ENCODE results near the gene NRXN3.

Gene NRXN3

GRCh38 chr14:79783041-79783440 lies 1612.9 kb downstream of the NRXN3 start:
- Histone ChIP-seq H3K9me3 (ENCODE audit: control insufficient read depth, low read length) (no peaks in the 10 kb centered on the region), H3K36me3 (ENCODE audit: control insufficient read depth, insufficient read depth, low read length) (no peaks in the 10 kb centered on the region), H3K4me1 (ENCODE audit: control insufficient read depth, insufficient read depth, low read length, poor library complexity, severe bottlenecking) (no peaks in the 10 kb centered on the region), H3K4me3 (ENCODE audit: extremely low read depth, insufficient read depth, low read length, poor library complexity, severe bottlenecking) (no peak overlapping the region), H3K27ac (ENCODE audit: low read depth, low read length, severe bottlenecking) (no peak overlapping the region)
- 87 to 94% methylated on average over 3 to 4 of the region's 4 CpGs for WGBS, 2 experiments (ENCODE audit: insufficient coverage in 2 of 2)

DNA sequence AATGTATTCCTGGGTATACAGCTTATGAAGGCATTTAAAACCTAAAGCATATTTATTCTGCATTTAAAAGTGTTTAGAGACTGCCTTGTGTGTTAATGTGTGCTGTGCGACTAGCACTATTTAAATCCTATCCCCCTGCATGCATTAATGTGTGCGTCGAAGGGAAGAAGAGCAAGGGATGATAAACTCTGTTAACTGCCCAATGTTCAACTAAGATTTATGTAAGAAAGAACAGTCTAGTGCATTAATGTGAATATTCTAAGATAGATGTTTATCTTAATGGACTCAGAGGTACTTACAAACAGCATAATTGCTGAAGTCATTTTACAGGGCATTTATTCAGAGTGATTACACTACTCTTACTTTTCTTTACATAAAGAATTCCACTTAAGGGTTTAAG lies 1616.3 kb downstream of the NRXN3 start:
- Histone ChIP-seq H3K4me1 (ENCODE audit: control insufficient read depth, insufficient read depth, low read length, poor library complexity, severe bottlenecking) (no peaks in the 10 kb centered on the region), H3K4me3 (ENCODE audit: extremely low read depth, insufficient read depth, low read length, poor library complexity, severe bottlenecking) (no peak overlapping the region), H3K27ac (ENCODE audit: low read depth, low read length, severe bottlenecking) (no peak overlapping the region), H3K9me3 (ENCODE audit: control insufficient read depth, low read length) (no peaks in the 10 kb centered on the region), H3K36me3 (ENCODE audit: control insufficient read depth, insufficient read depth, low read length) (no peaks in the 10 kb centered on the region)
- WGBS, 2 experiments (ENCODE audit: insufficient coverage in 2 of 2): no CpG with 5 or more reads among the region's 3 CpGs

GRCh38 chr14:79788346-79788745 lies 1618.2 kb downstream of the NRXN3 start:
- Histone ChIP-seq H3K4me1 (ENCODE audit: control insufficient read depth, insufficient read depth, low read length, poor library complexity, severe bottlenecking) (no peaks in the 10 kb centered on the region), H3K36me3 (ENCODE audit: control insufficient read depth, insufficient read depth, low read length) (no peaks in the 10 kb centered on the region), H3K9me3 (ENCODE audit: control insufficient read depth, low read length) (no peaks in the 10 kb centered on the region), H3K4me3 (ENCODE audit: extremely low read depth, insufficient read depth, low read length, poor library complexity, severe bottlenecking) (no peak overlapping the region), H3K27ac (ENCODE audit: low read depth, low read length, severe bottlenecking) (no peak overlapping the region)
- WGBS, 2 experiments (ENCODE audit: insufficient coverage in 2 of 2): 60 to 100% methylated on average over 1 of the region's 2 CpGs

DNA sequence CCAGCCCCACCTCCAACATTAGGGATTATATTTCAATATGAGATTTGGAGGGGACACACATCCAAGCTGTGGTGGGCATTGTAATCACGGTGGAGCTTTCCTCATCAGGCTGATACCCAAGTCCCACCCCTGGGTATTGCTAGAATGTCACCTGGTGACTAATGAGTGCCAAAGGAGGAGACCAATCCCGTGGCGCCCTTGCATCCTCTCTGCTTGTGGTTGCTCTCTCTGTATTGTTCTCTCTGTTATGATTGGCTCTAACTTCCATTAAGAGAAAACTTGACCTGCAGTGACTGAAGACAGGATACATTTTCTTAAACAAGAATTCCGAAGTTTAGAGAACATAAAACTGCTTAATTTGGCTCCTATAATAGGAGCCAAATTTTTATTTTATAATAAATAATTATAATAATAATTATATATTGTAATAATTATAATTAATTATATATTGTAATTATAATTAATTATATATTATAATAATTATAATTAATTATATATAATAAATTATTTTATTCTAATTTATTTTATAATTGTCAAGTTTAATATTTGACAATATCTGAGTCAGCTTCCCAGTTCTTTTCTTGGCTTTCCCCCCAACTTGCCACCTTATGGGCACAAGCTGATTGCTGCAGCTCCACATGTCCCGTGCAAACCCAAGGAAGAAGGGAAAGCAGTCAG lies 1621.0 kb downstream of the NRXN3 start:
- Histone ChIP-seq H3K4me3 (ENCODE audit: extremely low read depth, insufficient read depth, low read length, poor library complexity, severe bottlenecking) (no peak overlapping the region), H3K36me3 (ENCODE audit: control insufficient read depth, insufficient read depth, low read length) (no peaks in the 10 kb centered on the region)

GRCh38 chr14:79802093-79802492 lies 1631.9 kb downstream of the NRXN3 start:
- H3K9me3 ChIP-seq (ENCODE audit: control insufficient read depth, low read length): no peaks in the 10 kb centered on the region
- no peak overlapping the region for H3K27ac ChIP-seq (ENCODE audit: low read depth, low read length, severe bottlenecking)
- H3K36me3 ChIP-seq (ENCODE audit: control insufficient read depth, insufficient read depth, low read length): no peaks in the 10 kb centered on the region
- no peak overlapping the region for H3K4me3 ChIP-seq (ENCODE audit: extremely low read depth, insufficient read depth, low read length, poor library complexity, severe bottlenecking)
- WGBS, 2 experiments (ENCODE audit: insufficient coverage in 2 of 2): 100% methylated on average over 1 of the region's 1 CpG
- H3K4me1 ChIP-seq (ENCODE audit: control insufficient read depth, insufficient read depth, low read length, poor library complexity, severe bottlenecking): no peaks in the 10 kb centered on the region

More for the DNA sequence above, 1621.0 kb downstream of the NRXN3 start:
- no peaks in the 10 kb centered on the region for H3K4me1 ChIP-seq (ENCODE audit: control insufficient read depth, insufficient read depth, low read length, poor library complexity, severe bottlenecking)
- no peaks in the 10 kb centered on the region for H3K9me3 ChIP-seq (ENCODE audit: control insufficient read depth, low read length)
- H3K27ac ChIP-seq (ENCODE audit: low read depth, low read length, severe bottlenecking): no peak overlapping the region
- WGBS, 2 experiments (ENCODE audit: insufficient coverage in 2 of 2): 100% methylated on average over 3 to 4 of the region's 5 CpGs

- Histone ChIP-seq H3K9me3 (ENCODE audit: control insufficient read depth, low read length) (no peaks in the 10 kb centered on the region), H3K36me3 (ENCODE audit: control insufficient read depth, insufficient read depth, low read length) (no peaks in the 10 kb centered on the region), H3K27ac (ENCODE audit: low read depth, low read length, severe bottlenecking) (no peak overlapping the region), H3K4me3 (ENCODE audit: extremely low read depth, insufficient read depth, low read length, poor library complexity, severe bottlenecking) (no peak overlapping the region), H3K4me1 (ENCODE audit: control insufficient read depth, insufficient read depth, low read length, poor library complexity, severe bottlenecking) (no peaks in the 10 kb centered on the region)
- 83% methylated on average over 1 of the region's 1 CpG; no CpG with 5 or more reads in 1 of the 2 experiments for WGBS, 2 experiments (ENCODE audit: insufficient coverage in 2 of 2)
Measured at GRCh38 chr14:79805636-79806035, 1635.5 kb downstream of the NRXN3 start.

GRCh38 chr14:79809849-79810612 lies 1639.9 kb downstream of the NRXN3 start:
- Histone ChIP-seq H3K4me1 (ENCODE audit: control insufficient read depth, insufficient read depth, low read length, poor library complexity, severe bottlenecking) (no peaks in the 10 kb centered on the region), H3K9me3 (ENCODE audit: control insufficient read depth, low read length) (no peaks in the 10 kb centered on the region), H3K36me3 (ENCODE audit: control insufficient read depth, insufficient read depth, low read length) (no peaks in the 10 kb centered on the region), H3K27ac (ENCODE audit: low read depth, low read length, severe bottlenecking) (no peak overlapping the region), H3K4me3 (ENCODE audit: extremely low read depth, insufficient read depth, low read length, poor library complexity, severe bottlenecking) (no peak overlapping the region)
- WGBS, 2 experiments (ENCODE audit: insufficient coverage in 2 of 2): 100% methylated on average over 1 of the region's 3 CpGs; no CpG with 5 or more reads in 1 of the 2 experiments

- Histone ChIP-seq H3K36me3 (ENCODE audit: control insufficient read depth, insufficient read depth, low read length) (no peaks in the 10 kb centered on the region), H3K9me3 (ENCODE audit: control insufficient read depth, low read length) (no peaks in the 10 kb centered on the region), H3K27ac (ENCODE audit: low read depth, low read length, severe bottlenecking) (peak overlapping the region; percentile 50), H3K4me3 (ENCODE audit: extremely low read depth, insufficient read depth, low read length, poor library complexity, severe bottlenecking) (no peak overlapping the region), H3K4me1 (ENCODE audit: control insufficient read depth, insufficient read depth, low read length, poor library complexity, severe bottlenecking) (peaks cover 3% of the 10 kb centered on the region)
- 33 to 60% methylated on average over 1 of the region's 1 CpG for WGBS, 2 experiments (ENCODE audit: insufficient coverage in 2 of 2)
Measured at GRCh38 chr14:79820866-79821535, 1650.8 kb downstream of the NRXN3 start.

GRCh38 chr14:79822034-79822433 lies 1651.9 kb downstream of the NRXN3 start:
- Histone ChIP-seq H3K36me3 (ENCODE audit: control insufficient read depth, insufficient read depth, low read length) (no peaks in the 10 kb centered on the region), H3K9me3 (ENCODE audit: control insufficient read depth, low read length) (no peaks in the 10 kb centered on the region), H3K4me1 (ENCODE audit: control insufficient read depth, insufficient read depth, low read length, poor library complexity, severe bottlenecking) (peaks cover 3% of the 10 kb centered on the region), H3K4me3 (ENCODE audit: extremely low read depth, insufficient read depth, low read length, poor library complexity, severe bottlenecking) (no peak overlapping the region), H3K27ac (ENCODE audit: low read depth, low read length, severe bottlenecking) (no peak overlapping the region)
- WGBS, 2 experiments (ENCODE audit: insufficient coverage in 2 of 2): no CpG with 5 or more reads among the region's 2 CpGs

- no peaks in the 10 kb centered on the region for H3K9me3 ChIP-seq (ENCODE audit: control insufficient read depth, low read length)
- H3K27ac ChIP-seq (ENCODE audit: low read depth, low read length, severe bottlenecking): no peak overlapping the region
- peaks cover 3% of the 10 kb centered on the region for H3K4me1 ChIP-seq (ENCODE audit: control insufficient read depth, insufficient read depth, low read length, poor library complexity, severe bottlenecking)
- whole genome bisulfite sequencing, 2 experiments (ENCODE audit: insufficient coverage in 2 of 2): 90% methylated on average over 2 of the region's 6 CpGs; no CpG with 5 or more reads in 1 of the 2 experiments
- H3K4me3 ChIP-seq (ENCODE audit: extremely low read depth, insufficient read depth, low read length, poor library complexity, severe bottlenecking): no peak overlapping the region
- no peaks in the 10 kb centered on the region for H3K36me3 ChIP-seq (ENCODE audit: control insufficient read depth, insufficient read depth, low read length)
Measured at GRCh38 chr14:79825046-79825521, 1654.9 kb downstream of the NRXN3 start.

Measured in mesodermal cell (in vitro differentiated cells).